T follicular helper cell (primary cell): ENCODE measurements around the gene IL4R.

Experiments
- DNase-seq: peaks from one replicate; pipeline ENCODE4 v3.0.0-alpha.2; 2020; ENCODE audit warnings: low read depth

IL4R gene

GRCh38 chr16:27315333-27316037 lies 1.7 kb downstream of the IL4R start:
- DNase-seq: no peak

- DNase-seq: no peak
These were observed 2.4 kb downstream of the IL4R start for GRCh38 chr16:27316038-27316680.

GRCh38 chr16:27317320-27317719 lies 3.5 kb downstream of the IL4R start:
- no peak for DNase-seq

GRCh38 chr16:27317738-27318391 lies 4.1 kb downstream of the IL4R start:
- DNase-seq: no peak

- DNase-seq: peak; percentile 18
These were observed 4.8 kb downstream of the IL4R start for GRCh38 chr16:27318392-27319256.

- DNase-seq: no peak
These were observed 5.6 kb downstream of the IL4R start for GRCh38 chr16:27319257-27319965.

GRCh38 chr16:27320261-27321012 lies 6.7 kb downstream of the IL4R start:
- DNase-seq: no peak

- no peak for DNase-seq
These were observed 7.5 kb downstream of the IL4R start for GRCh38 chr16:27321013-27321915.

GRCh38 chr16:27322858-27323780 lies 9.3 kb downstream of the IL4R start:
- DNase-seq: no peak

GRCh38 chr16:27323781-27324561 lies 10.2 kb downstream of the IL4R start:
- no peak for DNase-seq

GRCh38 chr16:27324851-27325301 lies 11.1 kb downstream of the IL4R start:
- no peak for DNase-seq

GRCh38 chr16:27325736-27326135 lies 12.0 kb downstream of the IL4R start:
- no peak for DNase-seq

GRCh38 chr16:27326251-27326650 lies 12.5 kb downstream of the IL4R start:
- no peak for DNase-seq

GRCh38 chr16:27326738-27327585 lies 13.2 kb downstream of the IL4R start:
- DNase-seq: no peak

- no peak for DNase-seq
These were observed 13.8 kb downstream of the IL4R start for GRCh38 chr16:27327586-27327915.

GRCh38 chr16:27328937-27329336 lies 15.2 kb downstream of the IL4R start:
- no peak for DNase-seq
